Measurements from ENCODE around the gene KIF18A.

The KIF18A gene

GRCh38 chr11:28140689-28141455 is 32.9 kb upstream of the KIF18A start:
- Histone ChIP-seq H3K27ac (ENCODE audit: low read length) (no peak overlapping the region), H3K4me2 (ENCODE audit: low read depth, low read length) (no peak overlapping the region)

GRCh38 chr11:28139841-28140415 is 32.0 kb upstream of the KIF18A start:
- Histone ChIP-seq H3K4me1 (ENCODE audit: low read length) (no peaks in the 10 kb centered on the region), H2AFZ (ENCODE audit: low read length) (no peak overlapping the region), H3K9me2 (replicated peaks; ENCODE audit: insufficient read depth, low read length) (no peaks in the 10 kb centered on the region), H4K20me1 (ENCODE audit: insufficient read depth, low read length) (no peaks in the 10 kb centered on the region), H3K36me3 (replicated peaks; ENCODE audit: insufficient read depth, low read length) (no peaks in the 10 kb centered on the region), H3K9me3 (replicated peaks; ENCODE audit: insufficient read depth, low read length) (no peaks in the 10 kb centered on the region), H3K4me2 (ENCODE audit: low read depth, low read length) (no peak overlapping the region), H3K79me2 (ENCODE audit: low read length) (no peaks in the 10 kb centered on the region), H3K9ac (ENCODE audit: low read length) (no peak overlapping the region), H3K4me3 (ENCODE audit: low read length) (no peak overlapping the region), H3K27me3 (replicated peaks; ENCODE audit: insufficient read depth, low read length) (no peaks in the 10 kb centered on the region), H3F3A (ENCODE audit: insufficient read depth, low read length) (no peaks in the 10 kb centered on the region), H3K27ac (ENCODE audit: low read length) (no peak overlapping the region)
- TF ChIP-seq CTCF (IDR thresholded peaks at IDR 0.05; ENCODE audit: low read length) (no peak), EZH2 (optimal IDR thresholded peaks at IDR 0.05; ENCODE audit: low read depth, low read length) (no peak), EZH2phosphoT487 (IDR thresholded peaks at IDR 0.05; ENCODE audit: low read length) (no peak)
- DNase-seq: no peak

More at GRCh38 chr11:28140689-28141455, 32.9 kb upstream of the KIF18A start:
- Histone ChIP-seq H3K27me3 (replicated peaks; ENCODE audit: insufficient read depth, low read length) (no peaks in the 10 kb centered on the region), H3K36me3 (replicated peaks; ENCODE audit: insufficient read depth, low read length) (no peaks in the 10 kb centered on the region), H3F3A (ENCODE audit: insufficient read depth, low read length) (no peaks in the 10 kb centered on the region), H3K4me3 (ENCODE audit: low read length) (no peak overlapping the region), H3K9ac (ENCODE audit: low read length) (no peak overlapping the region), H4K20me1 (ENCODE audit: insufficient read depth, low read length) (no peaks in the 10 kb centered on the region), H3K79me2 (ENCODE audit: low read length) (no peaks in the 10 kb centered on the region), H2AFZ (ENCODE audit: low read length) (no peak overlapping the region), H3K9me3 (replicated peaks; ENCODE audit: insufficient read depth, low read length) (no peaks in the 10 kb centered on the region), H3K4me1 (ENCODE audit: low read length) (no peaks in the 10 kb centered on the region), H3K9me2 (replicated peaks; ENCODE audit: insufficient read depth, low read length) (no peaks in the 10 kb centered on the region)
- DNase-seq: no peak
- TF ChIP-seq EZH2 (optimal IDR thresholded peaks at IDR 0.05; ENCODE audit: low read depth, low read length): no peak
- TF ChIP-seq EZH2phosphoT487 (IDR thresholded peaks at IDR 0.05; ENCODE audit: low read length): no peak
- TF ChIP-seq CTCF (IDR thresholded peaks at IDR 0.05; ENCODE audit: low read length): no peak

GRCh38 chr11:28137832-28138231 is 29.9 kb upstream of the KIF18A start:
- H3K4me3 ChIP-seq (ENCODE audit: low read length): no peak overlapping the region
- no peak overlapping the region for H2AFZ ChIP-seq (ENCODE audit: low read length)
- no peak for DNase-seq
- no peaks in the 10 kb centered on the region for H3K36me3 ChIP-seq (replicated peaks; ENCODE audit: insufficient read depth, low read length)
- no peak overlapping the region for H3K27ac ChIP-seq (ENCODE audit: low read length)
- no peaks in the 10 kb centered on the region for H3F3A ChIP-seq (ENCODE audit: insufficient read depth, low read length)
- no peak overlapping the region for H3K4me2 ChIP-seq (ENCODE audit: low read depth, low read length)
- TF ChIP-seq CTCF (IDR thresholded peaks at IDR 0.05; ENCODE audit: low read length): no peak
- TF ChIP-seq EZH2phosphoT487 (IDR thresholded peaks at IDR 0.05; ENCODE audit: low read length): no peak
- TF ChIP-seq EZH2 (optimal IDR thresholded peaks at IDR 0.05; ENCODE audit: low read depth, low read length): no peak
- H3K9me2 ChIP-seq (replicated peaks; ENCODE audit: insufficient read depth, low read length): no peaks in the 10 kb centered on the region
- no peaks in the 10 kb centered on the region for H3K4me1 ChIP-seq (ENCODE audit: low read length)
- no peaks in the 10 kb centered on the region for H4K20me1 ChIP-seq (ENCODE audit: insufficient read depth, low read length)
- no peak overlapping the region for H3K9ac ChIP-seq (ENCODE audit: low read length)
- no peaks in the 10 kb centered on the region for H3K27me3 ChIP-seq (replicated peaks; ENCODE audit: insufficient read depth, low read length)
- H3K9me3 ChIP-seq (replicated peaks; ENCODE audit: insufficient read depth, low read length): no peaks in the 10 kb centered on the region; the same call in 1 of the 2 replicates
- H3K79me2 ChIP-seq (ENCODE audit: low read length): no peaks in the 10 kb centered on the region

Data from MM.1S (cell line).